Measurements from ENCODE around the gene NACAD.

DNA sequence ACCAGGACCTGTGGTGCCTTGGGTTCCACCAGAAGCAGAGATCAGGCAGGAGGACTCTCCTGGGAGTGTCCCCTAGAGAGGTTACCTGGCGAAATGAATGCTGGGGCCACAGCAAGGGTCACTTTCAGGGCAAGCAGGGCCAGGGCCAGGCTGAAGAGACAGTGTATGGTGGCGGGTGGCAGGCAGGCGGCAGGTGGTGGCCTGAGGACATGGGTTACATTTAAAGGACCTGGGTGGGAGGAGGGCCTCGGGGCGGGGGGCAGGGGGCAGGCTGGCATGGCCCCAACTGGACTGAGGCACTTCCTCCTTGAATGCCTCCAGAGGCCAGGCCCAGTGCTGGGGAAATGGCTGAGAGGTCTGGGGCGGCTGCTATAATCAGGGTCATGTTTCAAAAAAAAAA is 37.4 kb upstream of the NACAD start:
- no peak for TF ChIP-seq CTCF (IDR thresholded peaks at IDR 0.05; ENCODE audit: poor library complexity, severe bottlenecking)
- TF ChIP-seq RAD21 (conservative IDR thresholded peaks at IDR 0.05) = no peak
- TF ChIP-seq EZH2 (IDR thresholded peaks at IDR 0.05; ENCODE audit: borderline replicate concordance, insufficient read depth, low read length, poor library complexity, severe bottlenecking) = no peak
- TF ChIP-seq POLR2AphosphoS5 (IDR thresholded peaks at IDR 0.05) = no peak
- TF ChIP-seq TAF1 (IDR thresholded peaks at IDR 0.05; ENCODE audit: low read depth) = no peak
